GM23248 (cell line): Measurements from ENCODE around the gene MITF. TPM values are rescaled to one million over a fixed set of nuclear protein-coding genes. Genes with fewer than 3 reads are reported as not detected.

Source experiments
- DNase-seq: peaks from one replicate; pipeline ENCODE4 v3.0.0-alpha.2; 2015
- H2AFZ ChIP-seq: fragments of 200-600 bp; sonication (generic); 2 replicates; pipeline ENCODE4 v1.6.1; 2016; ENCODE audit warnings: antibody characterized with exemption
- H3F3A ChIP-seq: fragments of 200-600 bp; sonication (generic); 2 replicates; pipeline ENCODE4 v1.6.1; 2016; ENCODE audit warnings: mild to moderate bottlenecking, antibody characterized with exemption, mixed run types; ENCODE audit not compliant: insufficient read depth
- H3K27ac ChIP-seq: fragments of 200-600 bp; sonication (generic); 2 replicates; pipeline ENCODE4 v1.5.1; 2016; ENCODE audit warnings: mild to moderate bottlenecking
- H3K27me3 ChIP-seq: fragments of 200-600 bp; sonication (generic); replicated peaks from 2 replicates; pipeline ENCODE4 v1.6.1; 2016; ENCODE audit warnings: mild to moderate bottlenecking; ENCODE audit not compliant: insufficient read depth
- H3K36me3 ChIP-seq: fragments of 200-600 bp; sonication (generic); 2 replicates; pipeline ENCODE4 v1.6.1; 2016; ENCODE audit warnings: low read depth, mild to moderate bottlenecking
- H3K4me1 ChIP-seq: fragments of 200-600 bp; sonication (generic); 2 replicates; pipeline ENCODE4 v1.6.1; 2016; ENCODE audit warnings: mild to moderate bottlenecking; ENCODE audit not compliant: insufficient read depth
- H3K4me2 ChIP-seq: fragments of 200-600 bp; sonication (generic); one replicate; pipeline ENCODE4 v1.6.1; 2016; ENCODE audit warnings: mild to moderate bottlenecking; ENCODE audit not compliant: unreplicated experiment
- H3K4me3 ChIP-seq: fragments of 200-600 bp; sonication (generic); 2 replicates; pipeline ENCODE4 v1.5.1; 2016; ENCODE audit warnings: mild to moderate bottlenecking
- H3K79me2 ChIP-seq: fragments of 200-600 bp; sonication (generic); 2 replicates; pipeline ENCODE4 v1.6.1; 2016; ENCODE audit warnings: mild to moderate bottlenecking; ENCODE audit not compliant: insufficient read depth
- H3K9ac ChIP-seq: fragments of 200-600 bp; sonication (generic); 2 replicates; pipeline ENCODE4 v1.6.1; 2016; ENCODE audit warnings: mild to moderate bottlenecking
- H3K9me2 ChIP-seq: fragments of 200-600 bp; sonication (generic); 2 replicates; pipeline ENCODE4 v1.6.1; 2016; ENCODE audit warnings: mixed run types, mild to moderate bottlenecking, moderate library complexity; ENCODE audit not compliant: insufficient read depth
- H3K9me3 ChIP-seq: fragments of 200-600 bp; sonication (generic); one replicate; pipeline ENCODE4 v1.6.1; 2017; ENCODE audit warnings: low read depth
- H4K20me1 ChIP-seq: fragments of 200-600 bp; sonication (generic); 2 replicates; pipeline ENCODE4 v1.6.0; 2016; ENCODE audit not compliant: insufficient read depth
- EZH2 ChIP-seq: fragments of 200-600 bp; sonication (generic); IDR thresholded peaks from 2 replicates; pipeline ENCODE4 v1.6.1; 2018; ENCODE audit warnings: antibody characterized with exemption, mild to moderate bottlenecking; ENCODE audit not compliant: insufficient read depth, poor library complexity, severe bottlenecking
- EZH2phosphoT487 ChIP-seq: fragments of 200-600 bp; sonication (generic); IDR thresholded peaks from 2 replicates; pipeline ENCODE4 v1.6.1; 2018; ENCODE audit warnings: antibody characterized with exemption, moderate library complexity, mild to moderate bottlenecking, low read depth; ENCODE audit not compliant: insufficient read depth
- WGBS, 2 experiments: methylation state at CpG; one replicate each; pipeline ENCODE4 v1.1.6; 2015 to 2017; ENCODE audit warnings: low lambda C conversion rate in 2 of 2, low coverage in 1 of 2; ENCODE audit errors: missing lambda C conversion rate in 2 of 2; 5-methylcytosine and 5-hydroxymethylcytosine counted together
- in situ Hi-C: fragments of 300-500 bp; cut with MboI; formaldehyde crosslinking; loops from 2 replicates; pipeline ENCODE4 v1.15.0; 2020
- polyA plus RNA-seq: library from polyadenylated mRNA; unstranded; fragments of >200 nt; fragmentation: Nextera tagmentation; extraction: Ambion mirVana; gene quantifications from 2 replicates; pipeline ENCODE4 v1.2.1, GENCODE V29; 2016
- total RNA-seq: library from RNA; depleted of rRNA; stranded (reverse); fragments of >200 nt; shearing (Covaris generic); gene quantifications from 2 replicates; pipeline ENCODE4 v1.2.3, GENCODE V29; 2014

The MITF gene
- total and polyA plus RNA-seq, 2 experiments from 2014 or later, result 0.86 to 2.0 TPM

DNA sequence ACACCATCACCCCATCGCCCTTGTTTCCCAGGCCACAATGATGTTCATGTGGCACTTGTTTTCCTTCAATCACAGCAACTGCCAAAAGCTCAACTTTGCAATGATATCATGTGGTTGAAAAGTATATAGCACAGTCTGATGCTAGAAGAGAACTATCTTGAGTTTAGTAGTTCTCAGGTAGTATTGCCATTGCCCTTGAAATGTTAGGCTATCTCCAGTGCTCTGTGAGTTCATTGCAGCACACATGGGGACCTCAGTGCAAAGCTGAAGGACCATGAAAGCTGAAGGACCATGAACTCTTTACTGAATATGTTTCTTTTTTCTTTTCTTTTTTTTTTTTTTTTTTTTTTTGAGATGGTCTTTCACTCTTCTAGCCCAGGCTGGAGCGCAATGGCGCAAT lies 224.4 kb downstream of the MITF start:
- in situ Hi-C loops, result no loop called here
- Histone ChIP-seq H3K9me3 (no peaks in the 10 kb centered on the region), H3K4me1 (no peaks in the 10 kb centered on the region), H3K27me3 (no peaks in the 10 kb centered on the region), H3K9ac (no peak overlapping the region), H2AFZ (no peak overlapping the region), H3F3A (no peaks in the 10 kb centered on the region), H3K4me2 (no peak overlapping the region), H3K4me3 (no peak overlapping the region), H3K9me2 (no peaks in the 10 kb centered on the region), H3K27ac (no peak overlapping the region), H3K36me3 (no peaks in the 10 kb centered on the region), H3K79me2 (no peaks in the 10 kb centered on the region), H4K20me1 (no peaks in the 10 kb centered on the region)
- no peak for DNase-seq
- TF ChIP-seq EZH2 (no peak), EZH2phosphoT487 (no peak)
- WGBS, 2 experiments, result 95 to 96% methylated on average over 3 of the region's 3 CpGs

GRCh38 chr3:69967156-69967555 lies 227.9 kb downstream of the MITF start:
- in situ Hi-C loops, result no loop called here
- H2AFZ ChIP-seq, result no peak overlapping the region

GRCh38 chr3:69970827-69971226 lies 231.6 kb downstream of the MITF start:
- WGBS, 2 experiments, result 84 to 93% methylated on average over 5 of the region's 5 CpGs
- Histone ChIP-seq H3K4me3 (no peak overlapping the region), H3K4me2 (no peak overlapping the region), H3K27ac (no peak overlapping the region), H3K36me3 (no peaks in the 10 kb centered on the region), H3K9ac (no peak overlapping the region), H3K27me3 (no peaks in the 10 kb centered on the region; the same call in 1 of the 2 replicates), H3K4me1 (no peaks in the 10 kb centered on the region), H3K9me2 (no peaks in the 10 kb centered on the region), H2AFZ (no peak overlapping the region), H3K9me3 (no peaks in the 10 kb centered on the region), H3F3A (no peaks in the 10 kb centered on the region), H4K20me1 (no peaks in the 10 kb centered on the region), H3K79me2 (no peaks in the 10 kb centered on the region)
- no peak for DNase-seq
- TF ChIP-seq EZH2phosphoT487 (no peak), EZH2 (no peak)
- in situ Hi-C loops, result no loop called here

More at GRCh38 chr3:69967156-69967555, 227.9 kb downstream of the MITF start:
- H4K20me1 ChIP-seq, result no peaks in the 10 kb centered on the region
- no peak overlapping the region for H3K4me2 ChIP-seq
- H3K4me3 ChIP-seq, result no peak overlapping the region
- no peaks in the 10 kb centered on the region for H3F3A ChIP-seq
- no peak overlapping the region for H3K9ac ChIP-seq
- H3K4me1 ChIP-seq, result no peaks in the 10 kb centered on the region
- no peaks in the 10 kb centered on the region for H3K9me2 ChIP-seq
- DNase-seq, result no peak
- H3K9me3 ChIP-seq, result no peaks in the 10 kb centered on the region
- no peaks in the 10 kb centered on the region for H3K79me2 ChIP-seq
- no peaks in the 10 kb centered on the region for H3K27me3 ChIP-seq
- H3K36me3 ChIP-seq, result no peaks in the 10 kb centered on the region
- TF ChIP-seq EZH2phosphoT487, result no peak
- no peak for TF ChIP-seq EZH2
- WGBS, 2 experiments, result 75 to 78% methylated on average over 6 of the region's 6 CpGs
- H3K27ac ChIP-seq, result no peak overlapping the region

DNA sequence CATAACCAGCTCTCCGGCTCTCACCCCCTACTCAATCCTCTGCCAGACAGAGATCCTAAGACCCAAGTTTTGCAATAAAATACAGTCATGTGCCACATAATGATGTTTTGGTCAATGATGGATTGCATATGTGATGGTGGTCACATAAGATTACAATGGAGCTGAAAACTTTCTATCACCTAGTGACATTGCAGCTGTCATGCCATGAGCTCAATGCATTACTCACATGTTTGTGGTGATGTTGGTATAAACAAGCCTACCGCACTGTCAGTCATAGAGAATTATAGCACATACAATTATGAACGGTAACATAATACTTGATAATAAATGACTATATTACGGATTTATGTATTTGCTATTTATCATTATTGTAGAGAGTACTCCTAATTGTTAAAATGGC lies 233.4 kb downstream of the MITF start:
- Histone ChIP-seq H3K79me2 (no peaks in the 10 kb centered on the region), H3K36me3 (no peaks in the 10 kb centered on the region), H3K27ac (no peak overlapping the region), H3K4me1 (no peaks in the 10 kb centered on the region), H4K20me1 (no peaks in the 10 kb centered on the region), H3K4me3 (no peak overlapping the region), H3K9ac (no peak overlapping the region), H3K9me2 (no peaks in the 10 kb centered on the region), H3K4me2 (no peak overlapping the region), H3F3A (no peaks in the 10 kb centered on the region), H2AFZ (no peak overlapping the region), H3K9me3 (no peaks in the 10 kb centered on the region), H3K27me3 (no peaks in the 10 kb centered on the region; the same call in 1 of the 2 replicates)
- 70 to 82% methylated on average over 4 of the region's 4 CpGs for WGBS, 2 experiments
- DNase-seq, result no peak
- in situ Hi-C loops, result no loop called here
- TF ChIP-seq EZH2phosphoT487 (no peak), EZH2 (no peak)

- no peaks in the 10 kb centered on the region for H3K9me3 ChIP-seq
- no peak overlapping the region for H3K9ac ChIP-seq
- no peak overlapping the region for H3K27ac ChIP-seq
- in situ Hi-C loops, result no loop called here
- H3F3A ChIP-seq, result no peaks in the 10 kb centered on the region
- no peaks in the 10 kb centered on the region for H3K9me2 ChIP-seq
- no peak overlapping the region for H3K4me2 ChIP-seq
- no peak overlapping the region for H3K4me3 ChIP-seq
- no peaks in the 10 kb centered on the region for H3K36me3 ChIP-seq
- no peak for DNase-seq
- WGBS, 2 experiments, result 67 to 68% methylated on average over 2 of the region's 2 CpGs
- H4K20me1 ChIP-seq, result no peaks in the 10 kb centered on the region
- TF ChIP-seq EZH2 (no peak), EZH2phosphoT487 (no peak)
- H2AFZ ChIP-seq, result no peak overlapping the region
- no peaks in the 10 kb centered on the region for H3K79me2 ChIP-seq
- no peaks in the 10 kb centered on the region; the same call in 1 of the 2 replicates for H3K27me3 ChIP-seq
- H3K4me1 ChIP-seq, result no peaks in the 10 kb centered on the region
Measured at GRCh38 chr3:69976021-69976420, 236.8 kb downstream of the MITF start.
